ENCODE data around the gene KIF1A. TPM values are rescaled to one million over a fixed set of nuclear protein-coding genes. Genes with fewer than 3 reads are reported as not detected.

Gene KIF1A
- total RNA-seq, 1 donor from 2014 or later: 4.7 TPM

- H3K4me1 ChIP-seq (ENCODE audit: control insufficient read depth in 3 of 3, insufficient read depth in 3 of 3, low read length in 3 of 3): no peaks in the 10 kb centered on the region
- no peaks in the 10 kb centered on the region for H3K36me3 ChIP-seq (ENCODE audit: control insufficient read depth in 3 of 3, insufficient read depth in 3 of 3, low read length in 3 of 3)
- no peak overlapping the region for H3K4me3 ChIP-seq (ENCODE audit: low read length in 3 of 3)
- H3K27ac ChIP-seq (ENCODE audit: low read depth, low read length): no peak overlapping the region
- H3K9ac ChIP-seq (ENCODE audit: low read depth in 1 of 3, low read length in 3 of 3): no peak overlapping the region
- H3K9me3 ChIP-seq (ENCODE audit: control insufficient read depth in 3 of 3, low read length in 3 of 3): no peaks in the 10 kb centered on the region
- peaks cover 28 to 44% (median 32%) of the 10 kb centered on the region in 3 donors for H3K27me3 ChIP-seq (ENCODE audit: control insufficient read depth in 3 of 3, insufficient read depth in 3 of 3, low read length in 3 of 3)
Observed at GRCh38 chr2:240730501-240731177, 89.4 kb downstream of the KIF1A start.

DNA sequence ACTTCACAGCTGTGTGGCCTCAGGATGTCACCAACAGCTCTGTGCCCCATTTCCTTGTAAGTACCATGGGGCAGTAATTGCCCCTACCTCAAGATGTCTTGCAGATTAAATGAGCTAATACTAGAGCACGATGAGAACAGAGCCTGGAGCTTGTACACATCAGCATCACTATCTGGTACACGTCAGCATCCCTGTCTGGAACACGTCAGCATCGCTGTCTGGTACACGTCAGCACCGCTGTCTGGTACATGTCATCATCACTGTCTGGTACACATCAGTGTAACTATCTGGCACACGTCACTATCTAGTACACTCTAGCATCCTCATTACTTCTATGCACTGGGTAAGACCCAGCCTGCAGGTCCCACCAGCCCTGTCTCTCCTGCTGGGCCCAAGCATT, 91.2 kb downstream of the KIF1A start:
- peaks cover 26 to 44% (median 28%) of the 10 kb centered on the region in 3 donors for H3K27me3 ChIP-seq (ENCODE audit: control insufficient read depth in 3 of 3, insufficient read depth in 3 of 3, low read length in 3 of 3)
- no peaks in the 10 kb centered on the region for H3K4me1 ChIP-seq (ENCODE audit: control insufficient read depth in 3 of 3, insufficient read depth in 3 of 3, low read length in 3 of 3)
- no peak overlapping the region for H3K27ac ChIP-seq (ENCODE audit: low read depth, low read length)
- H3K9ac ChIP-seq (ENCODE audit: low read depth in 1 of 3, low read length in 3 of 3): no peak overlapping the region
- no peaks in the 10 kb centered on the region for H3K36me3 ChIP-seq (ENCODE audit: control insufficient read depth in 3 of 3, insufficient read depth in 3 of 3, low read length in 3 of 3)
- H3K4me3 ChIP-seq (ENCODE audit: low read length in 3 of 3): no peak overlapping the region
- no peaks in the 10 kb centered on the region for H3K9me3 ChIP-seq (ENCODE audit: control insufficient read depth in 3 of 3, low read length in 3 of 3)

- H3K9me3 ChIP-seq (ENCODE audit: control insufficient read depth in 3 of 3, low read length in 3 of 3): no peaks in the 10 kb centered on the region
- H3K27ac ChIP-seq (ENCODE audit: low read depth, low read length): no peak overlapping the region
- H3K9ac ChIP-seq (ENCODE audit: low read depth in 1 of 3, low read length in 3 of 3): no peak overlapping the region
- no peak overlapping the region for H3K4me3 ChIP-seq (ENCODE audit: low read length in 3 of 3)
- H3K27me3 ChIP-seq (ENCODE audit: control insufficient read depth in 3 of 3, insufficient read depth in 3 of 3, low read length in 3 of 3): peaks cover 23 to 40% (median 27%) of the 10 kb centered on the region in 3 donors
- no peaks in the 10 kb centered on the region for H3K36me3 ChIP-seq (ENCODE audit: control insufficient read depth in 3 of 3, insufficient read depth in 3 of 3, low read length in 3 of 3)
- no peaks in the 10 kb centered on the region for H3K4me1 ChIP-seq (ENCODE audit: control insufficient read depth in 3 of 3, insufficient read depth in 3 of 3, low read length in 3 of 3)
Observed at GRCh38 chr2:240728361-240728760, 91.7 kb downstream of the KIF1A start.

DNA sequence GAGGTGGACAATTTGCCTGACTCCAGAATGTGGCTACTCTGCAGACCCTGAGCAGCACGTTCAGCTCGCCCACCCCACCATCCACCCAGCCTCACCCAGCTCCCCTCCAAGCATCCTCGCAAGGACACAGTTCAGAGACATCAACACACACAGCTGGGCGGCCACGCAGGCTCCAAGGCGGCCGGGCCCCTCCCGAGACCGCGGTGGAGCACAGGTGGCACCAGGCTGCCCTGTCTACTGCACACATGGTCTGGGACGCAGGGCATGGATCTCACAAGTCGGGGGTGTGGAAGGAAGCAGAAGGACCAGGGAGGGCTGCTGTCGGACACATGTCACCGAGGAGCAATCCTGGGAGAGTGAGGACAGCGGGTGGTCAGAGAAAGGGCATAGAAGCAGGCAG, 92.1 kb downstream of the KIF1A start:
- Histone ChIP-seq H3K9me3 (ENCODE audit: control insufficient read depth in 3 of 3, low read length in 3 of 3) (no peaks in the 10 kb centered on the region), H3K9ac (ENCODE audit: low read depth in 1 of 3, low read length in 3 of 3) (no peak overlapping the region), H3K4me1 (ENCODE audit: control insufficient read depth in 3 of 3, insufficient read depth in 3 of 3, low read length in 3 of 3) (no peaks in the 10 kb centered on the region), H3K27ac (ENCODE audit: low read depth, low read length) (no peak overlapping the region), H3K36me3 (ENCODE audit: control insufficient read depth in 3 of 3, insufficient read depth in 3 of 3, low read length in 3 of 3) (no peaks in the 10 kb centered on the region), H3K27me3 (ENCODE audit: control insufficient read depth in 3 of 3, insufficient read depth in 3 of 3, low read length in 3 of 3) (peaks cover 23 to 37% (median 25%) of the 10 kb centered on the region in 3 donors), H3K4me3 (ENCODE audit: low read length in 3 of 3) (no peak overlapping the region)

- no peaks in the 10 kb centered on the region for H3K9me3 ChIP-seq (ENCODE audit: control insufficient read depth in 3 of 3, low read length in 3 of 3)
- H3K9ac ChIP-seq (ENCODE audit: low read depth in 1 of 3, low read length in 3 of 3): no peak overlapping the region
- H3K36me3 ChIP-seq (ENCODE audit: control insufficient read depth in 3 of 3, insufficient read depth in 3 of 3, low read length in 3 of 3): no peaks in the 10 kb centered on the region
- H3K27ac ChIP-seq (ENCODE audit: low read depth, low read length): no peak overlapping the region
- no peak overlapping the region for H3K4me3 ChIP-seq (ENCODE audit: low read length in 3 of 3)
- H3K4me1 ChIP-seq (ENCODE audit: control insufficient read depth in 3 of 3, insufficient read depth in 3 of 3, low read length in 3 of 3): no peaks in the 10 kb centered on the region
- peaks cover 24 to 37% (median 25%) of the 10 kb centered on the region in 3 donors for H3K27me3 ChIP-seq (ENCODE audit: control insufficient read depth in 3 of 3, insufficient read depth in 3 of 3, low read length in 3 of 3)
Observed at GRCh38 chr2:240727439-240727838, 92.6 kb downstream of the KIF1A start.

DNA sequence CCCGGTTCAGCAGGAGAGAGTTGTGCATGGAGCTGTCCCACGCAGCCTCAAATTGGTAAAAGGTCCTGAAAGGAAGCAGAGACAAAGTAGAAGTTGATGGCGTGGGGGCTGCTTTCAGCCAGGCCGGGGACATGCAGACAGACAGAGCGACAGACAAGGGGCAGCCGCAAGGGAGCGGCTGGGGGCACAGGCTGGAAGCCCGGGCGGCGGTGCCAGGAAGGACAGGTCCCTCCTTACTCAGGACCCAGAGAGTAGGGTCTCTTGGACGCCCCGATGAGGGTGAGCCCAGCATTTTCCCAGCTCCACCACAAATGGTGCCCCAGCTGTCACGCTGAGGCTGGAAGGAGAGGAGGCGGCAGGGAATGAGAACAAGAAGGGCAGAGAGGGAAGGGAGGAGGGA, 93.1 kb downstream of the KIF1A start:
- Histone ChIP-seq H3K27ac (ENCODE audit: low read depth, low read length) (no peak overlapping the region), H3K27me3 (ENCODE audit: control insufficient read depth in 3 of 3, insufficient read depth in 3 of 3, low read length in 3 of 3) (peaks cover 25 to 40% (median 29%) of the 10 kb centered on the region in 3 donors), H3K4me3 (ENCODE audit: low read length in 3 of 3) (no peak overlapping the region), H3K9ac (ENCODE audit: low read depth in 1 of 3, low read length in 3 of 3) (no peak overlapping the region), H3K9me3 (ENCODE audit: control insufficient read depth in 3 of 3, low read length in 3 of 3) (no peaks in the 10 kb centered on the region), H3K36me3 (ENCODE audit: control insufficient read depth in 3 of 3, insufficient read depth in 3 of 3, low read length in 3 of 3) (no peaks in the 10 kb centered on the region), H3K4me1 (ENCODE audit: control insufficient read depth in 3 of 3, insufficient read depth in 3 of 3, low read length in 3 of 3) (no peaks in the 10 kb centered on the region)

DNA sequence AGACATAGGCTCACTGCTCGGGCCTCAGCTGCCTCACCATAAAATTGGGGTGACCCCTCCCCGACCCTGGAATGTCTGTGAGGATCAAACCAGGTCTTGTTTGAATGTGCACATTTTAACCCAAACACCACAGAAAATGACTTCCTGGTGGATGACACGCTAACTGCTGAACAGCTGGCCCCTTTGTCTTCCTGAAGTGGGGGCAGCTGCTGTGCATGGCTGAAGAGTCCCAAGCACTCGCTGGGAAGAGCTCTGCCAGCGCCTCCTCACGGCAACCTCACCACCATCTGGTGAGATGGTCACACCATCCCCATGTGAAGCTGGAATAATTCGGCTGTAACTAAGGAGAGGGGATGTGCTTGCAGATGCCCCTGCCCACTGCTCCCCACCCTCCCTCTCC, 94.3 kb downstream of the KIF1A start:
- Histone ChIP-seq H3K36me3 (ENCODE audit: control insufficient read depth in 3 of 3, insufficient read depth in 3 of 3, low read length in 3 of 3) (no peaks in the 10 kb centered on the region), H3K4me3 (ENCODE audit: low read length in 3 of 3) (no peak overlapping the region), H3K4me1 (ENCODE audit: control insufficient read depth in 3 of 3, insufficient read depth in 3 of 3, low read length in 3 of 3) (no peaks in the 10 kb centered on the region), H3K9ac (ENCODE audit: low read depth in 1 of 3, low read length in 3 of 3) (no peak overlapping the region), H3K9me3 (ENCODE audit: control insufficient read depth in 3 of 3, low read length in 3 of 3) (no peaks in the 10 kb centered on the region), H3K27ac (ENCODE audit: low read depth, low read length) (no peak overlapping the region), H3K27me3 (ENCODE audit: control insufficient read depth in 3 of 3, insufficient read depth in 3 of 3, low read length in 3 of 3) (peaks cover 17 to 31% (median 19%) of the 10 kb centered on the region in 3 donors)

GRCh38 chr2:240725266-240725665, 94.8 kb downstream of the KIF1A start:
- Histone ChIP-seq H3K27me3 (ENCODE audit: control insufficient read depth in 3 of 3, insufficient read depth in 3 of 3, low read length in 3 of 3) (peaks cover 13 to 26% (median 18%) of the 10 kb centered on the region in 3 donors), H3K9ac (ENCODE audit: low read depth in 1 of 3, low read length in 3 of 3) (no peak overlapping the region), H3K4me3 (ENCODE audit: low read length in 3 of 3) (no peak overlapping the region)

GRCh38 chr2:240724431-240724830, 95.6 kb downstream of the KIF1A start:
- Histone ChIP-seq H3K9ac (ENCODE audit: low read depth in 1 of 3, low read length in 3 of 3) (no peak overlapping the region), H3K4me3 (ENCODE audit: low read length in 3 of 3) (no peak overlapping the region), H3K27me3 (ENCODE audit: control insufficient read depth in 3 of 3, insufficient read depth in 3 of 3, low read length in 3 of 3) (peaks cover 5 to 18% (median 13%) of the 10 kb centered on the region in 3 donors), H3K9me3 (ENCODE audit: control insufficient read depth in 3 of 3, low read length in 3 of 3) (no peaks in the 10 kb centered on the region), H3K4me1 (ENCODE audit: control insufficient read depth in 3 of 3, insufficient read depth in 3 of 3, low read length in 3 of 3) (no peaks in the 10 kb centered on the region), H3K27ac (ENCODE audit: low read depth, low read length) (no peak overlapping the region), H3K36me3 (ENCODE audit: control insufficient read depth in 3 of 3, insufficient read depth in 3 of 3, low read length in 3 of 3) (no peaks in the 10 kb centered on the region)

More at GRCh38 chr2:240725266-240725665, 94.8 kb downstream of the KIF1A start:
- Histone ChIP-seq H3K9me3 (ENCODE audit: control insufficient read depth in 3 of 3, low read length in 3 of 3) (no peaks in the 10 kb centered on the region), H3K27ac (ENCODE audit: low read depth, low read length) (no peak overlapping the region), H3K36me3 (ENCODE audit: control insufficient read depth in 3 of 3, insufficient read depth in 3 of 3, low read length in 3 of 3) (no peaks in the 10 kb centered on the region), H3K4me1 (ENCODE audit: control insufficient read depth in 3 of 3, insufficient read depth in 3 of 3, low read length in 3 of 3) (no peaks in the 10 kb centered on the region)

GRCh38 chr2:240723851-240724250, 96.2 kb downstream of the KIF1A start:
- no peak overlapping the region for H3K9ac ChIP-seq (ENCODE audit: low read depth in 1 of 3, low read length in 3 of 3)
- H3K4me1 ChIP-seq (ENCODE audit: control insufficient read depth in 3 of 3, insufficient read depth in 3 of 3, low read length in 3 of 3): no peaks in the 10 kb centered on the region
- H3K27ac ChIP-seq (ENCODE audit: low read depth, low read length): no peak overlapping the region
- no peaks in the 10 kb centered on the region for H3K9me3 ChIP-seq (ENCODE audit: control insufficient read depth in 3 of 3, low read length in 3 of 3)
- H3K4me3 ChIP-seq (ENCODE audit: low read length in 3 of 3): no peak overlapping the region
- no peaks in the 10 kb centered on the region for H3K36me3 ChIP-seq (ENCODE audit: control insufficient read depth in 3 of 3, insufficient read depth in 3 of 3, low read length in 3 of 3)
- H3K27me3 ChIP-seq (ENCODE audit: control insufficient read depth in 3 of 3, insufficient read depth in 3 of 3, low read length in 3 of 3): peaks cover 5 to 12% (median 12%) of the 10 kb centered on the region in 3 donors
